ENCODE results near the gene SF1.

GRCh38 chr11:64747961-64748665, 30.2 kb downstream of the SF1 start:
- TF ChIP-seq USF2 (IDR thresholded peaks at IDR 0.05; ENCODE audit: low read depth, low read length) (no peak), POLR2A (IDR thresholded peaks at IDR 0.05; ENCODE audit: low read depth, low read length) (no peak), NFE2L2 (IDR thresholded peaks at IDR 0.05; ENCODE audit: low read depth, low read length) (no peak)
- TF ChIP-seq, protein P1, sequence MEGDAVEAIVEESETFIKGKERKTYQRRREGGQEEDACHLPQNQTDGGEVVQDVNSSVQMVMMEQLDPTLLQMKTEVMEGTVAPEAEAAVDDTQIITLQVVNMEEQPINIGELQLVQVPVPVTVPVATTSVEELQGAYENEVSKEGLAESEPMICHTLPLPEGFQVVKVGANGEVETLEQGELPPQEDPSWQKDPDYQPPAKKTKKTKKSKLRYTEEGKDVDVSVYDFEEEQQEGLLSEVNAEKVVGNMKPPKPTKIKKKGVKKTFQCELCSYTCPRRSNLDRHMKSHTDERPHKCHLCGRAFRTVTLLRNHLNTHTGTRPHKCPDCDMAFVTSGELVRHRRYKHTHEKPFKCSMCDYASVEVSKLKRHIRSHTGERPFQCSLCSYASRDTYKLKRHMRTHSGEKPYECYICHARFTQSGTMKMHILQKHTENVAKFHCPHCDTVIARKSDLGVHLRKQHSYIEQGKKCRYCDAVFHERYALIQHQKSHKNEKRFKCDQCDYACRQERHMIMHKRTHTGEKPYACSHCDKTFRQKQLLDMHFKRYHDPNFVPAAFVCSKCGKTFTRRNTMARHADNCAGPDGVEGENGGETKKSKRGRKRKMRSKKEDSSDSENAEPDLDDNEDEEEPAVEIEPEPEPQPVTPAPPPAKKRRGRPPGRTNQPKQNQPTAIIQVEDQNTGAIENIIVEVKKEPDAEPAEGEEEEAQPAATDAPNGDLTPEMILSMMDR (conservative IDR thresholded peaks at IDR 0.05; ENCODE audit: low read depth, low read length): no peak
